ENCODE results near the gene CRLF1.
"Not testable (repeated sequence)": the region's sequence is repeated elsewhere in the genome, so short reads cannot be mapped to it uniquely, and the experiment has no call there.

The CRLF1 gene

GRCh38 chr19:18607226-18608101 is 865 bp upstream of the CRLF1 start:
- H3K9me3 ChIP-seq (ENCODE audit: control insufficient read depth, low read length): no peaks in the 10 kb centered on the region
- no peaks in the 10 kb centered on the region for H3K36me3 ChIP-seq (ENCODE audit: control insufficient read depth, insufficient read depth, low read length)
- WGBS, 2 experiments (ENCODE audit: insufficient coverage in 2 of 2): 2% methylated on average over 42 to 43 of the region's 68 CpGs
- H3K4me3 ChIP-seq (ENCODE audit: extremely low read depth, insufficient read depth, low read length, poor library complexity, severe bottlenecking): peak overlapping the region; percentile 18
- H3K27ac ChIP-seq (ENCODE audit: low read depth, low read length, severe bottlenecking): no peak overlapping the region
- peaks cover 50% of the 10 kb centered on the region for H3K4me1 ChIP-seq (ENCODE audit: control insufficient read depth, insufficient read depth, low read length, poor library complexity, severe bottlenecking)

- H3K4me3 ChIP-seq (ENCODE audit: extremely low read depth, insufficient read depth, low read length, poor library complexity, severe bottlenecking): peak overlapping the region; percentile 32
- 4% methylated on average over 45 to 54 of the region's 65 CpGs for WGBS, 2 experiments (ENCODE audit: insufficient coverage in 2 of 2)
- no peak overlapping the region for H3K27ac ChIP-seq (ENCODE audit: low read depth, low read length, severe bottlenecking)
- H3K9me3 ChIP-seq (ENCODE audit: control insufficient read depth, low read length): no peaks in the 10 kb centered on the region
- H3K4me1 ChIP-seq (ENCODE audit: control insufficient read depth, insufficient read depth, low read length, poor library complexity, severe bottlenecking): peaks cover 35% of the 10 kb centered on the region
- H3K36me3 ChIP-seq (ENCODE audit: control insufficient read depth, insufficient read depth, low read length): peaks cover 3% of the 10 kb centered on the region
Measured at GRCh38 chr19:18605546-18606280, 886 bp downstream of the CRLF1 start.

- Histone ChIP-seq H3K4me3 (ENCODE audit: extremely low read depth, insufficient read depth, low read length, poor library complexity, severe bottlenecking) (peak overlapping the region; percentile 32), H3K27ac (ENCODE audit: low read depth, low read length, severe bottlenecking) (no peak overlapping the region), H3K4me1 (ENCODE audit: control insufficient read depth, insufficient read depth, low read length, poor library complexity, severe bottlenecking) (peaks cover 30% of the 10 kb centered on the region), H3K9me3 (ENCODE audit: control insufficient read depth, low read length) (no peaks in the 10 kb centered on the region), H3K36me3 (ENCODE audit: control insufficient read depth, insufficient read depth, low read length) (peaks cover 3% of the 10 kb centered on the region)
- 12 to 16% methylated on average over 13 to 15 of the region's 17 CpGs for WGBS, 2 experiments (ENCODE audit: insufficient coverage in 2 of 2)
Measured at GRCh38 chr19:18605196-18605545, 1.4 kb downstream of the CRLF1 start.

GRCh38 chr19:18604820-18605159 is 1.8 kb downstream of the CRLF1 start:
- Histone ChIP-seq H3K9me3 (ENCODE audit: control insufficient read depth, low read length) (no peaks in the 10 kb centered on the region), H3K27ac (ENCODE audit: low read depth, low read length, severe bottlenecking) (no peak overlapping the region), H3K4me1 (ENCODE audit: control insufficient read depth, insufficient read depth, low read length, poor library complexity, severe bottlenecking) (peaks cover 29% of the 10 kb centered on the region), H3K4me3 (ENCODE audit: extremely low read depth, insufficient read depth, low read length, poor library complexity, severe bottlenecking) (peak overlapping the region; percentile 2), H3K36me3 (ENCODE audit: control insufficient read depth, insufficient read depth, low read length) (peaks cover 3% of the 10 kb centered on the region)
- 7 to 14% methylated on average over 3 to 5 of the region's 10 CpGs for WGBS, 2 experiments (ENCODE audit: insufficient coverage in 2 of 2)

- Histone ChIP-seq H3K36me3 (ENCODE audit: control insufficient read depth, insufficient read depth, low read length) (peaks cover 3% of the 10 kb centered on the region), H3K9me3 (ENCODE audit: control insufficient read depth, low read length) (no peaks in the 10 kb centered on the region), H3K4me1 (ENCODE audit: control insufficient read depth, insufficient read depth, low read length, poor library complexity, severe bottlenecking) (peaks cover 29% of the 10 kb centered on the region), H3K27ac (ENCODE audit: low read depth, low read length, severe bottlenecking) (no peak overlapping the region), H3K4me3 (ENCODE audit: extremely low read depth, insufficient read depth, low read length, poor library complexity, severe bottlenecking) (no peak overlapping the region)
- 5 to 8% methylated on average over 14 to 15 of the region's 26 CpGs for WGBS, 2 experiments (ENCODE audit: insufficient coverage in 2 of 2)
Measured at GRCh38 chr19:18603958-18604819, 2.4 kb downstream of the CRLF1 start.

- WGBS, 2 experiments (ENCODE audit: insufficient coverage in 2 of 2): 10% methylated on average over 20 to 31 of the region's 32 CpGs
Measured at GRCh38 chr19:18603255-18603957, 3.2 kb downstream of the CRLF1 start.

GRCh38 chr19:18601875-18602274 is 4.7 kb downstream of the CRLF1 start:
- Histone ChIP-seq H3K4me3 (ENCODE audit: extremely low read depth, insufficient read depth, low read length, poor library complexity, severe bottlenecking) (no peak overlapping the region), H3K36me3 (ENCODE audit: control insufficient read depth, insufficient read depth, low read length) (peaks cover 3% of the 10 kb centered on the region), H3K27ac (ENCODE audit: low read depth, low read length, severe bottlenecking) (no peak overlapping the region), H3K9me3 (ENCODE audit: control insufficient read depth, low read length) (no peaks in the 10 kb centered on the region), H3K4me1 (ENCODE audit: control insufficient read depth, insufficient read depth, low read length, poor library complexity, severe bottlenecking) (peaks cover 21% of the 10 kb centered on the region)
- 82 to 100% methylated on average over 1 to 2 of the region's 4 CpGs for WGBS, 2 experiments (ENCODE audit: insufficient coverage in 2 of 2)

More at GRCh38 chr19:18603255-18603957, 3.2 kb downstream of the CRLF1 start:
- Histone ChIP-seq H3K9me3 (ENCODE audit: control insufficient read depth, low read length) (no peaks in the 10 kb centered on the region), H3K27ac (ENCODE audit: low read depth, low read length, severe bottlenecking) (no peak overlapping the region), H3K4me3 (ENCODE audit: extremely low read depth, insufficient read depth, low read length, poor library complexity, severe bottlenecking) (no peak overlapping the region), H3K4me1 (ENCODE audit: control insufficient read depth, insufficient read depth, low read length, poor library complexity, severe bottlenecking) (peaks cover 28% of the 10 kb centered on the region), H3K36me3 (ENCODE audit: control insufficient read depth, insufficient read depth, low read length) (peaks cover 3% of the 10 kb centered on the region)

- WGBS, 2 experiments (ENCODE audit: insufficient coverage in 2 of 2): 93 to 97% methylated on average over 9 to 13 of the region's 15 CpGs
- not testable (repeated sequence) for H3K27ac ChIP-seq (ENCODE audit: low read depth, low read length, severe bottlenecking); H3K4me3 ChIP-seq (ENCODE audit: extremely low read depth, insufficient read depth, low read length, poor library complexity, severe bottlenecking); H3K9me3 ChIP-seq (ENCODE audit: control insufficient read depth, low read length); H3K36me3 ChIP-seq (ENCODE audit: control insufficient read depth, insufficient read depth, low read length)
- H3K4me1 ChIP-seq (ENCODE audit: control insufficient read depth, insufficient read depth, low read length, poor library complexity, severe bottlenecking): peaks cover 21% of the 10 kb centered on the region
Measured at GRCh38 chr19:18600692-18601397, 5.8 kb downstream of the CRLF1 start.

GRCh38 chr19:18599485-18599884 is 7.1 kb downstream of the CRLF1 start:
- 94% methylated on average over 20 of the region's 20 CpGs for WGBS, 2 experiments (ENCODE audit: insufficient coverage in 2 of 2)
- Histone ChIP-seq H3K4me3 (ENCODE audit: extremely low read depth, insufficient read depth, low read length, poor library complexity, severe bottlenecking) (no peak overlapping the region), H3K9me3 (ENCODE audit: control insufficient read depth, low read length) (no peaks in the 10 kb centered on the region), H3K36me3 (ENCODE audit: control insufficient read depth, insufficient read depth, low read length) (peaks cover 3% of the 10 kb centered on the region), H3K27ac (ENCODE audit: low read depth, low read length, severe bottlenecking) (no peak overlapping the region), H3K4me1 (ENCODE audit: control insufficient read depth, insufficient read depth, low read length, poor library complexity, severe bottlenecking) (peaks cover 9% of the 10 kb centered on the region)

Data from mesodermal cell (in vitro differentiated cells).